ENCODE measurements around the gene HYAL3.
A peak's percentile ranks its signal among the peaks of the same experiment; 100 is the strongest.

DNA sequence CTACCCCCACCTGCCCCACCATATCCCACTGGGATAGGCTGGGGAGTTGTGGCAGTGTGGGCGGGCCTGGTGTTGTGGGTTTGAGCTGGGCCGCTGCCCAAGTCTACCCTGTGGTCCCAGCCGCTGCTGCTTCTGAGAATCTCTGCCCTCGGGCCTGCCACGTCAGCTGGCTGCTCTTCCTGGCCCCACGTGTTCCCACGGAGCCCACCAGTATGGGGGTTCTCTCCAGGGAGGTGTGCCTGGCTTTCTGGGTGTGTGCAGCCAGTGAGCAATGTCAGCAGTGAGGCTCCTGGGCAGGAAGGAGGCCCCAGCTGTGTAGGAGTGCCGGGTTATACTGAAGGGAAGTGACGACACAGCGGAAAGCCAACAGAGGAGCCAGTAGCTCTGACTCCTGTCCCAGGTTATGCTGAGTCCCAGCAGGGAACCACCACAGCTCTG is 52.7 kb downstream of the HYAL3 start:
- TF ChIP-seq POLR2A (IDR thresholded peaks at IDR 0.05) = no peak
- TF ChIP-seq, protein P1, sequence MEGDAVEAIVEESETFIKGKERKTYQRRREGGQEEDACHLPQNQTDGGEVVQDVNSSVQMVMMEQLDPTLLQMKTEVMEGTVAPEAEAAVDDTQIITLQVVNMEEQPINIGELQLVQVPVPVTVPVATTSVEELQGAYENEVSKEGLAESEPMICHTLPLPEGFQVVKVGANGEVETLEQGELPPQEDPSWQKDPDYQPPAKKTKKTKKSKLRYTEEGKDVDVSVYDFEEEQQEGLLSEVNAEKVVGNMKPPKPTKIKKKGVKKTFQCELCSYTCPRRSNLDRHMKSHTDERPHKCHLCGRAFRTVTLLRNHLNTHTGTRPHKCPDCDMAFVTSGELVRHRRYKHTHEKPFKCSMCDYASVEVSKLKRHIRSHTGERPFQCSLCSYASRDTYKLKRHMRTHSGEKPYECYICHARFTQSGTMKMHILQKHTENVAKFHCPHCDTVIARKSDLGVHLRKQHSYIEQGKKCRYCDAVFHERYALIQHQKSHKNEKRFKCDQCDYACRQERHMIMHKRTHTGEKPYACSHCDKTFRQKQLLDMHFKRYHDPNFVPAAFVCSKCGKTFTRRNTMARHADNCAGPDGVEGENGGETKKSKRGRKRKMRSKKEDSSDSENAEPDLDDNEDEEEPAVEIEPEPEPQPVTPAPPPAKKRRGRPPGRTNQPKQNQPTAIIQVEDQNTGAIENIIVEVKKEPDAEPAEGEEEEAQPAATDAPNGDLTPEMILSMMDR (IDR thresholded peaks at IDR 0.05) = peak in 1 of 4 experiments; percentile 7
- TF ChIP-seq POLR2AphosphoS5 (IDR thresholded peaks at IDR 0.05) = no peak
- no peak for TF ChIP-seq EP300 (IDR thresholded peaks at IDR 0.05)

Data from gastroesophageal sphincter (tissue), 3 donors.